Measurements from ENCODE around the gene EP400.
"Not testable (repeated sequence)": the region's sequence is repeated elsewhere in the genome, so short reads cannot be mapped to it uniquely, and the experiment has no call there.

Gene EP400

GRCh38 chr12:132102297-132102696 lies 152.6 kb downstream of the EP400 start:
- DNase-seq, result no peak

GRCh38 chr12:132103072-132103471 lies 153.3 kb downstream of the EP400 start:
- DNase-seq, result not testable (repeated sequence)

- no peak for DNase-seq
Observed at GRCh38 chr12:132103542-132104308, 154.0 kb downstream of the EP400 start.

DNA sequence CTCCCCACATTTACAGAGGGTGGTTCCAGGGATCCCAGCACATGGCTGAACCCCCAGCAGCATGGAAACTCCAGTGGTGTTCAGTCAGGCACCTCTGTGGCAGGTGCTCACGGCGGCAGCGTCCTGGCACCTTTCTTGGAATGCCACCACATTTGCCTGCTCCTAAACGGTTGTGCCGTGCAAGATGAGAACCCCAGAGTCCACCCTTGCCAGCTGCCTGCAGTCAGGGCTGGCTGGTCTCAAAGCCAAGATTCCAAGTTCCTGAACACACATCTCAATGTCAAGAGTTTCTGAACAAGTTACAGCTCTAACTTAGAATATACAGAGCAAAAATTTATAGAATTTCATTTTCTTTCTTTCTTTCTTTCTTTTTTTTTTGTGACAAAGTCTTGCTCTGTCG lies 155.7 kb downstream of the EP400 start:
- no peak for DNase-seq

- no peak for DNase-seq
Observed at GRCh38 chr12:132106921-132107320, 157.2 kb downstream of the EP400 start.

DNA sequence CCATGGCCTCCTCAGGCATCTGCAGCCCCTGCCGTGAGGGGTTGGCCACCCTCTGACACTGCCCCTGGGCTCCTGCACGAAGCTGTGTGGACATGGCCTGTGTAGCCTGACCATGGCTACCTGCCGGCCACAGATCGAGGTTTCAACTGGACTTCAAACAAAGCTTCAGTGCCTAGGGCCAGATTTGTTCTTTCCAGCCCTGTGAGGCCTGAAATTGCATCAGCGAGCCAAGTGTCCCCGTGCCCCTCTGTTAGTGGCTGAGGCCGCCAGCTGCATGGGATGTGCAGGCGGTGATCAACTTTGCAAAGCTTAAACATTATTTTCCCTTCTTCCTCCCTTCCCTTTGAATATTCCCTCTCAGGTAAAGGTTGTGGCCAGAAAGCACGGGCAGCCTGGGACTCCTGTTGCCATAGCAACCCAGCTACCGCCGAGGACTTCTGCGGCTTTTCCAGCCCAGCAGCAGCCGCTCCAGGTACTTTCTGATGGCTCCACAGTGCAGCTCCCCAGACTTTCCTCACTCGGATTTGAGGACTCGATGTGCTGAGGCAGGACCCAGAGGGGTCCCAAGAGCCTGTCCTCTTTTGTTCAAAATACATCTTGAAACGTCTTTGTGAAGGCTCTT lies 158.6 kb downstream of the EP400 start:
- DNase-seq, result no peak

DNA sequence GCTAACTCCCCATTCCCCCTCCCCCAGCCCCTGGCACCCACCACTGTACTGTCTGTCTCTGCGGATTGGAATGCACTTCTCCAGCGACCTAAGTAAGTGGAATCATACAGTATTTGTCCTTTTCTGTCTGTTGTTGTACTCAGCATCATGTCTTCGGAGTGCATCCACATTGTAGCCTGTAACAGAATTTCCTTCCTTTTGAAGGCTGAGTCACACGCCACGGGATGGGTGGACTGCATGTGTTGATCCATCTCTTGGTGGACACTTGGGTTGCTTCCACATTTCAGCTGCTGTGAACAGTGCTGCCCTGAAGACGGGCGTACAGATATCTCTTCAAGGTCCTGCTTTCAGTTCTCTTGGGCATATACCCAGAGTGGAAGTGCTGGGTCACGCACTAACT lies 160.0 kb downstream of the EP400 start:
- DNase-seq, result no peak

DNA sequence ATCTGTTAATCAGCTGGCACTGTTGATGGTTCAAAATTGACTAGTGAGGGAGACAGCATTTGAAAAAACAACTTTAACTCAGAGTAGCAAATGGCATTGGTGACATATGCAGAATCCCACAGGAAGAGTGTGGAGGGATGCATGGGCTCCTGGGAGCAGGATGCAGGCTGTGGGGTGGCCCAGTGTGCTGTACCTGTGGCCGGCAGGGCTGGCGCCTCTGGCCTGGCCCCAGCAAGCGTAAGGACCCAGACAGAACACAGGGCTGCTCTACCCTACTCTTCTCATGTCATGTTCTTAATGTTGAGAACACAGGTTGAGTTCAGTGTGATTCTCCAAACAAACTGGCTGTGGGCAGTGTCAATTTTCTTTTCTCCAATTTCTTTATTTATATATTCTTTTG lies 160.9 kb downstream of the EP400 start:
- no peak for DNase-seq

DNA sequence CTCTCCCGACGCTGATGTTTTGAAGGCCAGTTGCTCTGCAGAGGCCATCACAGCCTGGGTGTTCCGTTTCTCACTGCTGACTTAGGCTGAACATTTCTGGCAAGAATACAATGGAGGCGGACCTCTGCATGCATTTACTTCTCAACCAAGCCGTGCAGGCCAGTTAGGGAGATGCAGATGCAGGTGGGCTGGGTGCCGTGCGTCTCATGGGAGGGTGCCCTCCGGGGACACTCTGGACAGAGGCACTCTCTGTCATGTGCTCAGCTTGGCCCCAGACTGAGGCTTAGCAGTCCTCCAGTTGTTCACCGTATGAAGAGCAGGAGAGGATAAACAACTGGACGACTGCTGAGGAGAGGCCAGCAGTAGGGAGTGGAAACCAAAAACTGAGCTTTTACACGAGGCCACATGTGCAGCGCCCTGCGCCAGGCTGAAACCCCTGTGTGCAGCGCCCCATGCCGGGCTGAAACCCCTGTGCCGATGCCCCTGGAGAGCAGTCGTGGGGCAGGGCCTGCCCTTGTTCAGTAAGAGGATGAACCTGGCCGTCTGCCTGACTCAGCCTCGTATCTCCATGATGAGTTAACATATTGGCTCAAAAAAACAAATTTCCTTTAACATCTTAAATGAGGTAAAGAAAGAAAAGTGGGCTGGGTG lies 162.0 kb downstream of the EP400 start:
- no peak for DNase-seq

GRCh38 chr12:132114667-132115066 lies 164.9 kb downstream of the EP400 start:
- DNase-seq, result no peak

DNA sequence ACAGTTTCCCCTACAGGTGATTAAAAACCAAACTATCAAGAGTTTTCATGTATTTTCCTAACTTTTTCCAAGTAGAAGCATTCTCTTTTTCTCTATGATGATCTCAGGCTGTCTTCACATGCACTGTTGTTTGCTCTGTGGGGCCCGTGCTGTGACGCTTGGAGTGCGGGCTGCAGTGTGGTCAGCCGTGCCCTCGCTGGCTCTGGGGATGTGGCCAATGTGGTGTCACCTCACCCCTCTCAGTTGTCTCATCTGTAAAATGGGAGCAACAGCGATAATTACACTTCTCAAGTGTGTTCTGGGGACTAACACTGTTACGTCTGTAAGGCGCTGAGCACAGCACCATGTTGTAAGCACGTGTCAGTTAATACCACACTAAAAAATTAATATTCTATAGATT lies 165.8 kb downstream of the EP400 start:
- no peak for DNase-seq

DNA sequence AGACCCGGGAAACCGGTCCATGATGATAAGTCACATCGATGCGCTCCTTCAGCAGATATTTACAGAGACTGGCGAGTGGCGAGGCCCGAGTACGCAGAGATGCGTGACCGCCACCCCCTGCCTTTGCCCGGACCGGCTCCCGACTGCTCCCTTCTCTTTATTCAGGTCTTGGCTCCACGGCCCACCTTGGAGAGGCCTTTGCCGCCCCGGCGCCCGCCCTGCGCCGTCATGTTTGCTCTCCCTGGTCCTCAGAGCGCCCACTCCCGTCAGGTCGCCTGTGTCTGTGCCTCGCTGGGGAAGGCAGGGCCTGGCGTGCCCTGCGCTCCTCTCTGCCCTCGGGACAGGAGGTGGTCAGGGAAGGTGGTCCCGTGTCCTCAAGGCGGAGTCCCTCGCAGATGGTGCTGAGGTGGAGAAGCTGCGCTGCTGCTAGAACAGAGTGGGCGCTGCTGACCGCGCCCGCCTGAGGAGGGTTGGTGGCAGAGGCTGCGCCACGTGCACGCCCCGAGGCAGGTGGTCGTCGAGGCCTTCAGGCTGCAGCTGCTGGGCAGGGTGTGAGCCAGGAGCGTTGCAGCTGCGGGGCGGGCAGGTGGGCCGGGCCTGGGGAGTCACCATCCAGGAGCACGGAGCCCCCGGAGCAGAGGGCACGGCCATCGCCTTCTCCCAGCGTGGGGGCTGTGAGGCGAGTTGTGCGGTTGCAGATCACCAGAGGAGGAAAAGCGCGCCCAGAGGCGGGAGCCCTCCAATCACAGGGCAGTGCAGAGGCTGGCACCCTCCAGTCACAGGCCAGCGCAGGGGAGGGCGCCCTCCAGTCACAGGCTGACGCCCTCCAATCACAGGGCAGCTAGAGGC lies 167.2 kb downstream of the EP400 start:
- DNase-seq, result no peak

- no peak for DNase-seq
Observed at GRCh38 chr12:132117558-132117875, 167.8 kb downstream of the EP400 start.

DNA sequence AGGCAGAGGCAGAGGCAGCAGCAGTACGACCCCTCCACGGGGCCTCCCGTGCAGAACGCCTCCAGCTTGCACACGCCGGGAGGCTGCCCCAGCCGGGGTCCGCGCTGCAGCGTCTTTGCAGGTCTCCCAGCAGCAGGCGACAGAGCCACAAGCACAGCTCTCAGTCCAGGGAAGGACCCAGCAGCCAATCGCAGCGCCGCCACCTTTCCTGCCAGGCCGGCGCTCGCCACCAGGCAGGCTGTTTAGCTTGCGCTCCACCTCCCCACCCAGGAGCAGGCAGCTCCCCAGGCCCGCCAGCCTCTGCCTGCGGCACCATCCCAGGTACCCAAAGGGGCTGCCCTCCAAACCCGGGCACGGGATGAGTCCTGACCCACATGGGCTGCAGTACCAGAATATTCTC lies 169.1 kb downstream of the EP400 start:
- no peak for DNase-seq

- no peak for DNase-seq
Observed at GRCh38 chr12:132121283-132121682, 171.5 kb downstream of the EP400 start.

DNA sequence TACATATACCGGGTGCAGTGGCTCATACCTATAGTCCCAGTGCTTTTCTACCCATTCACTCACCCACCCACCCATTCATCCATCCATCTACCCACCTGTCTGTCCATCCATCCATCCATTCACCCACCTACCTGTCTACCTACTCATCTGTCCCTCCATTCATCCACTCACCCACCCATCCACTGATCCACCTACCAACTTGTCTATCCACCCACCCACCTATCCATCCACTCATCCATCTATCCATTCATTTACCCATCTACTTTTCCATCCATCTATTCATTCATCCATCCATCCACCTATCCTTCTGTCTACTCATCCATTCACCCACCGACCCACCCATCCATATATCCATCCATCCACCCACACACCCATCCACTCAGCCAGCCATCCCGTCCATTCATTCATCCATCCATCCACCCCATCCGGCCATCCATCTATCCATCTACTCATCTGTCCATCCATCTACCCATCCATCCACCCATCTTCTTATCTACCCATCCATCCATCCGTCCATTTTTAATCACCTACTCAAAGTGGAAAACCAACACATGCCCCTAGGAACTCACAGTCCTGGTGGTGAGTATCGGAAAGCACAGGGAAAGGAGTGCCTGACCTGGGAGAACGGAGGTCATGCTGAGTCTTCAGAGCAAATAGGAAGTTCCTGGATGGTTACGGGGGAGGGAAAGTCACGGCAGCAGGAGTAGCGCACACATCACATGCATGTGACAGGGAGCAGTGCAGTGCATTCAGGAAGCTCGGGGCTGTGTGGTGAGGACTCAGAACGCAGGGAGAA lies 174.4 kb downstream of the EP400 start:
- DNase-seq, result no peak

- no peak for DNase-seq
Observed at GRCh38 chr12:132124766-132125425, 175.2 kb downstream of the EP400 start.

DNA sequence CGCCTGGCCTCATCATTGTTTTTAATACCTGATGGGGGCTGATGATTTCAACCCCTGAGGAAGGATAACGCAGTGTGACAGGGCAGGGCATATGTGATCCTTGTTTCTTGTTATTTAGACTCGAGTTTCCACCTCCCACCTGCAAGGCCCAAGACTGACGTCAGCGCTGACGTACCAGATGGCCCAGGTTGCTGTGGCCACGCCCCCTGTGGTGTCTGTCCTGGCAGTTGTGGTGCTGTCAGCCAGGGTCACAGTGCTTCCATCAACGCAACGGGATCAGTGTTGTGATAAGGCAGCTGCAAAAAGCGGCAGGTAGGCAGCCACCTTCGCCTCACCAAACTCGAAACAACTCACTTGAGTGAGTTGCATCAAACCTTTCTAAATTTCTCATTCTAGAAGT lies 176.0 kb downstream of the EP400 start:
- DNase-seq, result no peak

GRCh38 chr12:132127041-132127440 lies 177.3 kb downstream of the EP400 start:
- DNase-seq, result no peak

- DNase-seq, result no peak
Observed at GRCh38 chr12:132129007-132129406, 179.3 kb downstream of the EP400 start.

DNA sequence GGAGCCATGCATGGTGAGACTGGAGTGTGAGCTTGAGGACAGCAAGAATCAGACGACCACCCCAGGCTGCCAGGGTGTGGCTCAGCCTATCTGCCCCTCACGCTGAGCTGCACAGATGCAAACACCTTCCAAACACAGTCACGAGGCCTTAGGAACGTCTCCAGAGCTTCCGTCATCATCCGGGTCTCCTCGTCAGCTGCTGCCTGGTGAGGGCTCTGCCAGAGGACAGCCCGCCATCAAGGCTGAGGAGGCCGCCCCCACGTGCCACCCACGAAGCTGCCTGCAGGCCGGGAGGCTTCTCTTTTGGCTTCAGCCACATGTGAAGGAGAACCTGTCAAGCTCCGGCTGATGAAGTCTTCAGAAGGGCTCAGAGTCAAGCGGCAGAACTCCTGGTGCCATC lies 180.9 kb downstream of the EP400 start:
- DNase-seq, result no peak
